ENCODE measurements around the gene ABLIM2.

GRCh38 chr4:8168832-8169598 lies 10.4 kb upstream of the ABLIM2 start:
- TF ChIP-seq FOS (IDR thresholded peaks at IDR 0.05; ENCODE audit: low read depth, low read length) (no peak), CTCF (conservative IDR thresholded peaks at IDR 0.05; ENCODE audit: low read depth, low read length) (no peak), POLR2A (IDR thresholded peaks at IDR 0.05; ENCODE audit: low read depth, low read length) (no peak), RCOR1 (IDR thresholded peaks at IDR 0.05; ENCODE audit: insufficient replicate concordance, low read length) (no peak), BHLHE40 (IDR thresholded peaks at IDR 0.05; ENCODE audit: low read depth, low read length) (no peak), MAZ (IDR thresholded peaks at IDR 0.05; ENCODE audit: borderline replicate concordance, low read depth, low read length) (no peak), CHD1 (IDR thresholded peaks at IDR 0.05; ENCODE audit: low read depth, low read length) (no peak), SMC3 (IDR thresholded peaks at IDR 0.05; ENCODE audit: low read depth, low read length) (no peak)
